ENCODE measurements around the gene TSPAN14. TPM values are rescaled to one million over a fixed set of nuclear protein-coding genes. Genes with fewer than 3 reads are reported as not detected.

TSPAN14 gene
- total and polyA plus RNA-seq, 2 of the 8 experiments (the other 6 are each of a cell fraction or from before 2014, with no cell fraction given) = 47.4 to 57.8 TPM

- H3K27ac ChIP-seq (ENCODE audit: low read depth, low read length) = peak overlapping the region; percentile 85; the same call in 1 of the 2 replicates
- 1% methylated on average over 72 of the region's 81 CpGs; no CpG with 5 or more reads in 1 of the 2 experiments for WGBS, 2 experiments (ENCODE audit: extremely low coverage in 1 of 2, insufficient coverage in 1 of 2, insufficient read length in 1 of 2, insufficient replicate concordance in 2 of 2, low coverage in 1 of 2, low lambda C conversion rate in 2 of 2, missing lambda C conversion rate in 1 of 2)
- no peak for FAIRE-seq
These were observed 677 bp downstream of the TSPAN14 start for GRCh38 chr10:80454513-80455460.

More at GRCh38 chr10:80454513-80455460, 677 bp downstream of the TSPAN14 start:
- Histone ChIP-seq H3K14ac (ENCODE audit: insufficient read length) (no peak overlapping the region), H3K56ac (replicated peaks; ENCODE audit: insufficient read length, low read depth, low read length) (peak overlapping the region; percentile 62), H2AK5ac (ENCODE audit: low read depth, low read length) (no peak overlapping the region; the same call in 1 of the 2 replicates), H3K9me3 (ENCODE audit: insufficient read depth in 2 of 2, low read depth in 1 of 2, low read length in 1 of 2) (no peaks in the 10 kb centered on the region), H2BK5ac (ENCODE audit: low read depth, low read length) (peak overlapping the region; percentile 35; the same call in 1 of the 2 replicates), H3K79me1 (ENCODE audit: low read depth, low read length) (peaks cover 11% of the 10 kb centered on the region; the same call in 1 of the 2 replicates), H2BK12ac (ENCODE audit: low read depth, low read length) (no peak overlapping the region), H2BK15ac (ENCODE audit: low read length) (no peak overlapping the region), H3K27me3 (replicated peaks in 1 of 4; ENCODE audit: control insufficient read depth in 3 of 4, extremely low read depth in 1 of 4, insufficient read depth in 3 of 4, low read length in 3 of 4) (peaks cover 0 to 4% (median 0%) of the 10 kb centered on the region in 4 experiments; a peak in 2 of 7 replicates), H3K79me2 (ENCODE audit: control insufficient read depth in 1 of 2, insufficient read depth in 2 of 2, low read length in 2 of 2) (peaks cover 16 to 46% of the 10 kb centered on the region in 2 experiments), H2AFZ (ENCODE audit: low read length) (no peak overlapping the region), H4K8ac (ENCODE audit: extremely low read depth, insufficient read depth, low read length) (peak overlapping the region; percentile 95; the same call in 1 of the 2 replicates), H3K18ac (ENCODE audit: extremely low read depth, low read length) (peak overlapping the region; percentile 71), H3K4ac (replicated peaks; ENCODE audit: insufficient read length, low read depth, low read length) (peak overlapping the region; percentile 21), H2BK20ac (ENCODE audit: low read length) (no peak overlapping the region), H4K91ac (replicated peaks; ENCODE audit: insufficient read length, low read length) (no peak overlapping the region), H3K4me1 (replicated peaks in 1 of 4; ENCODE audit: control insufficient read depth in 3 of 4, insufficient read depth in 4 of 4, low read length in 3 of 4) (peaks cover 22 to 30% (median 26%) of the 10 kb centered on the region in 4 experiments), H3K4me3 (ENCODE audit: extremely low read depth in 1 of 4, insufficient read depth in 2 of 4, low read depth in 3 of 4, low read length in 4 of 4) (peak overlapping the region; percentile 71 to 98 (median 85)), H4K5ac (ENCODE audit: insufficient read length, low read depth, low read length) (peak overlapping the region; percentile 65), H3K36me3 (ENCODE audit: control insufficient read depth in 2 of 4, insufficient read depth in 4 of 4, low read length in 3 of 4) (no peaks in the 10 kb centered on the region), H3K23ac (ENCODE audit: insufficient read length) (no peak overlapping the region), H2BK120ac (replicated peaks; ENCODE audit: low read depth, low read length) (no peak overlapping the region), H3K4me2 (ENCODE audit: insufficient read depth in 1 of 2, low read depth in 2 of 2, low read length in 2 of 2) (peak overlapping the region; percentile 77 to 81), H3K23me2 (ENCODE audit: low read depth, low read length) (peaks cover 9% of the 10 kb centered on the region; the same call in 1 of the 2 replicates), H4K20me1 (replicated peaks in 1 of 2; ENCODE audit: control insufficient read depth in 1 of 2, insufficient read depth in 2 of 2, low read length in 2 of 2) (peaks cover 19 to 35% of the 10 kb centered on the region in 2 experiments), H3K9ac (replicated peaks in 1 of 4; ENCODE audit: extremely low read depth in 1 of 4, low read depth in 3 of 4, low read length in 3 of 4) (peak overlapping the region; percentile 72 to 92 (median 78))
- TF ChIP-seq RNF2 (IDR thresholded peaks at IDR 0.05; ENCODE audit: borderline replicate concordance, low read depth, low read length, missing control alignments, poor library complexity, severe bottlenecking) = no peak
- TF ChIP-seq KDM4A (IDR thresholded peaks at IDR 0.05; ENCODE audit: low read depth, low read length, severe bottlenecking) = peak; percentile 74
- TF ChIP-seq RFX5 (IDR thresholded peaks at IDR 0.05; ENCODE audit: borderline replicate concordance, low read depth, low read length) = no peak
- TF ChIP-seq PHF8 (conservative IDR thresholded peaks at IDR 0.05; ENCODE audit: low read depth, low read length) = 0 out of 2 replicates have a peak, but pooled peaks have one; percentile 17
- TF ChIP-seq SIN3A (conservative IDR thresholded peaks at IDR 0.05 in 1 of 2, IDR thresholded peaks at IDR 0.05 in 1 of 2; ENCODE audit: low read depth in 1 of 2, low read length in 2 of 2) = peak in 1 of 2 experiments; percentile 53; a peak in 1 of 4 replicates
- TF ChIP-seq RBBP5 (IDR thresholded peaks at IDR 0.05; ENCODE audit: borderline replicate concordance, low read depth, low read length) = peak; percentile 71; the same call in 1 of the 2 replicates
- DNase-seq (ENCODE audit: low read depth in 1 of 2, low spot score in 2 of 2) = peak in 1 of 2 experiments; percentile 81
- CTCF ChIA-PET (ENCODE audit: partially characterized antibody) = interaction anchor here (30.5 to 38.4 kb wide), 2 partner anchors 12 to 51 kb away, joined by 456 to 1263 read pairs; no protein-coding TSS in a partner anchor
- POLR2A ChIA-PET (ENCODE audit: partially characterized antibody) = interaction anchor here (1.0 to 1.5 kb wide), 4 partner anchors 10 to 51 kb away, joined by 3 to 5 read pairs (median 4); no protein-coding TSS in a partner anchor
